ENCODE data around the gene TAAR8. TPM values are rescaled to one million over a fixed set of nuclear protein-coding genes. Genes with fewer than 3 reads are reported as not detected.

TAAR8 gene
- total RNA-seq, 1 experiment from 2014 or later, result not detected

DNA sequence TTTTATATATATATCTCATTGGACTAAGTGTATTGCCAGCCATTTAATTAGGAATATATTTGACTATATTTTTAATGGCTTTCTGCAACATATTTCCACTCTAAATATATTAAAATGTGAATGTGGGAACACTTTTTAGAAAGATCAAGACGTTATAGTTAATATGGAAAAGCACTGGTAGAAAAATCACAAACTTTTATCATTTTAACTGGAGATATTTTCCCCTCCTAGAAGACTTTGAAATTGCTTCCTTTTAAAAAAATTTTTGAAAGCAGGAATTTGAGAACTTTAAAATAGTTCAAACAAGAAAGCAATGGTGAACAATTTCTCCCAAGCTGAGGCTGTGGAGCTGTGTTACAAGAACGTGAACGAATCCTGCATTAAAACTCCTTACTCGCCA is 14.5 kb upstream of the TAAR8 start, which contains the start of gene TAAR9:
TSS of gene TAAR9 (plus strand) at position 301 of the 400 bp plus-strand sequence. CDS start at position 314, 13 bp downstream.
- H3K9ac ChIP-seq (ENCODE audit: low read length), result no peak within 1 kb of the TSS
- H3K27me3 ChIP-seq (ENCODE audit: low read length), result no peaks in the 10 kb centered on the region
- no peaks in the 10 kb centered on the region for H3K4me1 ChIP-seq (ENCODE audit: insufficient read depth, low read length)
- DNase-seq (no peak), ATAC-seq (no peak)
- no peaks in the 10 kb centered on the region for H3F3A ChIP-seq (ENCODE audit: low read length, unreplicated experiment)
- no peaks in the 10 kb centered on the region for H4K20me1 ChIP-seq (ENCODE audit: low read length)
- BruUV-seq (replicated peaks), result no TSS peak
- POLR2A ChIA-PET (ENCODE audit: unreplicated experiment), result no interaction called here
- no peak within 1 kb of the TSS for H3K4me2 ChIP-seq (ENCODE audit: low read length)
- H2AFZ ChIP-seq (ENCODE audit: low read length), result no peak within 1 kb of the TSS
- H3K9me3 ChIP-seq (ENCODE audit: low read length), result no peaks in the 10 kb centered on the region
- no peak within 1 kb of the TSS for H3K27ac ChIP-seq (ENCODE audit: low read length)
- H3K9me2 ChIP-seq (replicated peaks; ENCODE audit: low read length), result no peaks in the 10 kb centered on the region
- intact Hi-C loops (cut with micrococcal nuclease), result no loop called here
- no peaks in the 10 kb centered on the region for H3K36me3 ChIP-seq (ENCODE audit: low read depth, low read length)
- TF ChIP-seq EZH2phosphoT487 (IDR thresholded peaks at IDR 0.05; ENCODE audit: borderline replicate concordance, low read length), result no peak
- TF ChIP-seq, protein P1, sequence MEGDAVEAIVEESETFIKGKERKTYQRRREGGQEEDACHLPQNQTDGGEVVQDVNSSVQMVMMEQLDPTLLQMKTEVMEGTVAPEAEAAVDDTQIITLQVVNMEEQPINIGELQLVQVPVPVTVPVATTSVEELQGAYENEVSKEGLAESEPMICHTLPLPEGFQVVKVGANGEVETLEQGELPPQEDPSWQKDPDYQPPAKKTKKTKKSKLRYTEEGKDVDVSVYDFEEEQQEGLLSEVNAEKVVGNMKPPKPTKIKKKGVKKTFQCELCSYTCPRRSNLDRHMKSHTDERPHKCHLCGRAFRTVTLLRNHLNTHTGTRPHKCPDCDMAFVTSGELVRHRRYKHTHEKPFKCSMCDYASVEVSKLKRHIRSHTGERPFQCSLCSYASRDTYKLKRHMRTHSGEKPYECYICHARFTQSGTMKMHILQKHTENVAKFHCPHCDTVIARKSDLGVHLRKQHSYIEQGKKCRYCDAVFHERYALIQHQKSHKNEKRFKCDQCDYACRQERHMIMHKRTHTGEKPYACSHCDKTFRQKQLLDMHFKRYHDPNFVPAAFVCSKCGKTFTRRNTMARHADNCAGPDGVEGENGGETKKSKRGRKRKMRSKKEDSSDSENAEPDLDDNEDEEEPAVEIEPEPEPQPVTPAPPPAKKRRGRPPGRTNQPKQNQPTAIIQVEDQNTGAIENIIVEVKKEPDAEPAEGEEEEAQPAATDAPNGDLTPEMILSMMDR (conservative IDR thresholded peaks at IDR 0.05; ENCODE audit: low read depth, low read length), result no peak
- no peak for TF ChIP-seq EZH2 (IDR thresholded peaks at IDR 0.05; ENCODE audit: low read length, unreplicated experiment)
- H3K79me2 ChIP-seq (ENCODE audit: low read length), result no peaks in the 10 kb centered on the region
- CTCF ChIA-PET, result no interaction called here
- no peak within 1 kb of the TSS for H3K4me3 ChIP-seq (ENCODE audit: low read length)

DNA sequence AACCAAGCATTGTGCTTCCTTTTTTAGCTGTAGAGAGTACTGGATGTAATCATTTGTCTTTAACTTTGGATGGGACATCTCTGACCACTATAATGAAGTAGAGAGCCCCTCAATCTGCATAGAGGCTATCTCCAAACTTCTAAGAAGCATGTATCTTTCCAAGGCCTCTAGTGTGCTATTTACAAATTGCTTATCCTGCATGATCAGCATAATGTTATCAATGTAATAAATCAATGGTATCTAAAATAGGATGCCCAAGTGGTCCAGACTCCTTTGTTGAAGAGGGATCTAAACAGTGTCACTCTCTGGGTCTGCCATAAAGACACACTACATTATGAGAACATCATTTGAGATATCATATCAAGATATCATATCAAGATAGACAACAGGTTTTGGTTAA is 7.6 kb upstream of the TAAR8 start:
- H3F3A ChIP-seq (ENCODE audit: low read length, unreplicated experiment), result no peaks in the 10 kb centered on the region
- H3K36me3 ChIP-seq (ENCODE audit: low read depth, low read length), result no peaks in the 10 kb centered on the region
- H2AFZ ChIP-seq (ENCODE audit: low read length), result no peak overlapping the region
- H3K27ac ChIP-seq (ENCODE audit: low read length), result no peak overlapping the region
- H3K9me2 ChIP-seq (replicated peaks; ENCODE audit: low read length), result no peaks in the 10 kb centered on the region; the same call in 1 of the 2 replicates
- H3K27me3 ChIP-seq (ENCODE audit: low read length), result no peaks in the 10 kb centered on the region
- no peak overlapping the region for H3K9ac ChIP-seq (ENCODE audit: low read length)
- intact Hi-C loops (cut with micrococcal nuclease), result no loop called here
- BruUV-seq (replicated peaks), result no TSS peak
- H3K9me3 ChIP-seq (ENCODE audit: low read length), result no peaks in the 10 kb centered on the region
- CTCF ChIA-PET, result no interaction called here
- H3K4me1 ChIP-seq (ENCODE audit: insufficient read depth, low read length), result no peaks in the 10 kb centered on the region
- H4K20me1 ChIP-seq (ENCODE audit: low read length), result no peaks in the 10 kb centered on the region
- DNase-seq (no peak), ATAC-seq (no peak)
- no peak overlapping the region for H3K4me3 ChIP-seq (ENCODE audit: low read length)
- H3K79me2 ChIP-seq (ENCODE audit: low read length), result no peaks in the 10 kb centered on the region
- no peak overlapping the region for H3K4me2 ChIP-seq (ENCODE audit: low read length)
- POLR2A ChIA-PET (ENCODE audit: unreplicated experiment), result no interaction called here
- TF ChIP-seq EZH2phosphoT487 (IDR thresholded peaks at IDR 0.05; ENCODE audit: borderline replicate concordance, low read length) (no peak), EZH2 (IDR thresholded peaks at IDR 0.05; ENCODE audit: low read length, unreplicated experiment) (no peak)
- TF ChIP-seq, protein P1 (conservative IDR thresholded peaks at IDR 0.05; ENCODE audit: low read depth, low read length), result no peak

DNA sequence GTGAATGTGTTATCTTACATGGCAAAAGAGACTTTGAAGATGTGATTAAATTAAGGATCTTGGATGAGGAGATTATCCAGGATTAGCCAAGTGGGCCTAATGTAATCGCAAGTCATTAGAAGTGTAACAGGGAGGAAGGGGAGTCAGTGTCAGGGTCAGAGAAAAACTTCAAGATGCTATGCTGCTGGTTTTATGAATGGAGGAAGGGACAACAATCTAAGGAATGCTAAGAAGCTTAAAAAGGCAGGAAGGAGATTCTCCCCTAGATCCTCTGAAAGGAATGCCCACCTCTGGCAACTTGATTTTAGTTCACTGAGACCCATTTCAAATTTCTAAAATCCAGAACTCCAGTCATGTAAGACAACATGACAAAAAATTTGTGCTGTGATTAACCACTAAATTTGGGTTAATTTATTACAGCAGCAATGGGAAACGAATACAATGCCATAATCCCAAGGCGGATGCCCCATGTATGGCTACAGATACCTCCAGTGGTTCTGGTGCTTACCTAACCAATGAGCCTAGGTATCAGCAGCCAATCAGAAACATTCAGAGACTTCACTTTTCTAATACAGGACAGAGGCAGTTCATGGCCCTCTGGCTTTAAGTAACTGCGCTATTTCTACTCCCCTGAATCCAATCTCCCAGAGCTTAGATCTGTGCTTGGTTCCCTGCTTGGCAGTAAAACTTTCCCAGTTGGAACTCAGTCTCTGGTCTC is 3.6 kb upstream of the TAAR8 start:
- Histone ChIP-seq H3K27me3 (ENCODE audit: low read length) (no peaks in the 10 kb centered on the region), H3K9me3 (ENCODE audit: low read length) (no peaks in the 10 kb centered on the region), H3K4me1 (ENCODE audit: insufficient read depth, low read length) (no peaks in the 10 kb centered on the region), H3K36me3 (ENCODE audit: low read depth, low read length) (no peaks in the 10 kb centered on the region), H3K4me3 (ENCODE audit: low read length) (no peak overlapping the region), H4K20me1 (ENCODE audit: low read length) (no peaks in the 10 kb centered on the region), H3K4me2 (ENCODE audit: low read length) (no peak overlapping the region), H3K9me2 (replicated peaks; ENCODE audit: low read length) (no peaks in the 10 kb centered on the region; the same call in 1 of the 2 replicates), H3K79me2 (ENCODE audit: low read length) (no peaks in the 10 kb centered on the region), H2AFZ (ENCODE audit: low read length) (no peak overlapping the region), H3F3A (ENCODE audit: low read length, unreplicated experiment) (no peaks in the 10 kb centered on the region), H3K9ac (ENCODE audit: low read length) (no peak overlapping the region), H3K27ac (ENCODE audit: low read length) (no peak overlapping the region)
- BruUV-seq (replicated peaks), result no TSS peak
- DNase-seq (no peak), ATAC-seq (no peak)
- POLR2A ChIA-PET (ENCODE audit: unreplicated experiment), result no interaction called here
- intact Hi-C loops (cut with micrococcal nuclease), result no loop called here
- CTCF ChIA-PET, result no interaction called here
- TF ChIP-seq, protein P1 (conservative IDR thresholded peaks at IDR 0.05; ENCODE audit: low read depth, low read length), result no peak
- TF ChIP-seq EZH2phosphoT487 (IDR thresholded peaks at IDR 0.05; ENCODE audit: borderline replicate concordance, low read length), result no peak
- TF ChIP-seq EZH2 (IDR thresholded peaks at IDR 0.05; ENCODE audit: low read length, unreplicated experiment), result no peak

All from PC-3 (cell line).